K562 (cell line): Measurements from ENCODE around the gene RBMS3. TPM values are rescaled to one million over a fixed set of nuclear protein-coding genes. Genes with fewer than 3 reads are reported as not detected.

Experiments
- ATAC-seq: fragments of 200-7000 bp; cut with Tn5 transposase; 3 replicates; pipeline ENCODE4 v1.9.1; 2020; ENCODE audit warnings: moderate library complexity
- BruUV-seq: library from RNA; stranded (reverse); fragments of 400-500 nt; replicated peaks from 2 replicates; lab custom pipeline; 2021; lab: Mats Ljungman, UMichigan
- CTCF ChIA-PET: fragments of 300-600 bp; formaldehyde crosslinking; extraction: SDS; loops from one replicate; lab custom pipeline; 2021; ENCODE audit warnings: low intra/inter-chr PET ratio; lab: Yijun Ruan, JAX
- POLR2A ChIA-PET: fragments of 300-600, 350-650 bp; sonication (Branson Sonifier 250); formaldehyde crosslinking; extraction: SDS; loops from one replicate; lab custom pipeline; 2021; ENCODE audit warnings: antibody characterized with exemption, inconsistent platforms; lab: Yijun Ruan, JAX
- DNase-seq, 4 experiments: peaks; one replicate each; pipeline versions ENCODE4 v3.0.0 to v3.0.0-alpha.2; 2011 to 2018; ENCODE audit warnings: low spot score in 3 of 4, mixed read lengths in 3 of 4; ENCODE audit errors: extremely low read depth in 1 of 4
- FAIRE-seq: peaks from 2 replicates; lab custom pipeline; 2011; peaks lifted over from hg19 to GRCh38; lab: Jason Lieb, UNC
- H2AFZ ChIP-seq: 2 replicates; pipeline ENCODE4 v1.6.0; 2011; ENCODE audit warnings: low read depth, low read length, control low read depth, inconsistent platforms
- H3K27ac ChIP-seq: fragments of 200-600 bp; 3 replicates; pipeline ENCODE4 v1.8.0; 2011; ENCODE audit warnings: low read depth, mild to moderate bottlenecking, control low read depth, inconsistent platforms, low read length, moderate library complexity, mixed read lengths; ENCODE audit errors: extremely low read depth
- H3K27me3 ChIP-seq, 2 experiments: fragments of 300-600 bp in 1 of 2; 2 replicates in 1 of 2; 3 replicates in 1 of 2; pipeline versions ENCODE4 v1.6.0 to v1.8.0; 2011; ENCODE audit warnings: inconsistent platforms in 2 of 2, low read length in 2 of 2, mild to moderate bottlenecking in 1 of 2, mixed read lengths in 1 of 2, moderate library complexity in 1 of 2; ENCODE audit not compliant: control insufficient read depth in 2 of 2, insufficient read depth in 2 of 2
- H3K36me3 ChIP-seq: fragments of 300-600 bp; 3 replicates; pipeline ENCODE4 v1.8.0; 2011; ENCODE audit warnings: mild to moderate bottlenecking, low read length, inconsistent platforms; ENCODE audit not compliant: control insufficient read depth, insufficient read depth
- H3K4me1 ChIP-seq, 2 experiments: fragments of 200-600 bp in 1 of 2; replicated peaks in 1 of 2; 2 replicates in 1 of 2; 3 replicates in 1 of 2; pipeline versions ENCODE4 v1.5.1 to v1.8.0; 2011; ENCODE audit warnings: inconsistent platforms in 2 of 2, low read length in 2 of 2, mild to moderate bottlenecking in 1 of 2, mixed read lengths in 1 of 2, moderate library complexity in 1 of 2; ENCODE audit not compliant: control insufficient read depth in 2 of 2, insufficient read depth in 2 of 2
- H3K4me2 ChIP-seq: 2 replicates; pipeline ENCODE4 v1.6.1; 2011; ENCODE audit warnings: low read length, control low read depth, inconsistent platforms, mixed read lengths; ENCODE audit not compliant: insufficient read depth
- H3K4me3 ChIP-seq: fragments of 200-600 bp; sonication (generic), shearing (Covaris generic); 2 replicates; pipeline ENCODE4 v1.5.1; 2016; ENCODE audit warnings: control low read depth, inconsistent platforms
- H3K79me2 ChIP-seq: fragments of 200-600 bp; 3 replicates; pipeline ENCODE4 v1.8.0; 2011; ENCODE audit warnings: low read length, inconsistent platforms; ENCODE audit not compliant: control insufficient read depth, insufficient read depth
- H3K9ac ChIP-seq, 2 experiments: 2 replicates each; pipeline versions ENCODE4 v1.6.0 to v1.6.1; 2011; ENCODE audit warnings: low read depth in 2 of 2, low read length in 2 of 2, control low read depth in 1 of 2, inconsistent platforms in 1 of 2, mild to moderate bottlenecking in 1 of 2, mixed read lengths in 1 of 2; ENCODE audit not compliant: insufficient read depth in 1 of 2
- H3K9me1 ChIP-seq: one replicate; pipeline ENCODE4 v1.6.0; 2011; ENCODE audit warnings: inconsistent platforms, mild to moderate bottlenecking, low read length, moderate library complexity; ENCODE audit not compliant: control insufficient read depth, insufficient read depth
- H3K9me3 ChIP-seq: replicated peaks from 2 replicates; pipeline ENCODE4 v1.5.1; 2011; ENCODE audit warnings: low read depth, low read length, inconsistent platforms; ENCODE audit not compliant: control insufficient read depth, insufficient read depth
- H4K20me1 ChIP-seq: replicated peaks from 2 replicates; pipeline ENCODE4 v1.6.1; 2011; ENCODE audit warnings: low read length, inconsistent platforms, mixed read lengths; ENCODE audit not compliant: control insufficient read depth, insufficient read depth
- DDX20 ChIP-seq: fragments of 450-650 bp; IDR thresholded peaks from 2 replicates; pipeline ENCODE4 v1.6.1; 2016; ENCODE audit warnings: missing genetic modification characterization, low read depth, mild to moderate bottlenecking, missing compliant biosample characterization, moderate library complexity
- ELF4 ChIP-seq: fragments of 450-650 bp; formaldehyde crosslinking; IDR thresholded peaks from 2 replicates; pipeline ENCODE4 v1.4.0; 2022; ENCODE audit warnings: missing genetic modification characterization
- ETV1 ChIP-seq: fragments of 450-650 bp; conservative IDR thresholded peaks from 2 replicates; pipeline ENCODE4 v1.6.1; 2016; ENCODE audit warnings: missing genetic modification characterization, control low read depth, low read depth, missing compliant biosample characterization
- EZH2 ChIP-seq: IDR thresholded peaks from 2 replicates; pipeline ENCODE4 v1.6.1; 2012; ENCODE audit warnings: low read depth, mild to moderate bottlenecking, inconsistent platforms, low read length, borderline replicate concordance
- HDAC8 ChIP-seq: fragments of 450-650 bp; IDR thresholded peaks from 2 replicates; pipeline ENCODE4 v1.6.1; 2016; ENCODE audit warnings: mild to moderate bottlenecking, missing genetic modification characterization, moderate library complexity, missing compliant biosample characterization
- NCOA1 ChIP-seq: fragments of 450-650 bp; IDR thresholded peaks from 2 replicates; pipeline ENCODE4 v1.6.1; 2016; ENCODE audit warnings: low read depth
- NCOA2 ChIP-seq, 2 experiments: fragments of 450-650 bp; IDR thresholded peaks; 2 replicates each; pipeline ENCODE4 v1.6.1; 2018; ENCODE audit warnings: mild to moderate bottlenecking in 2 of 2, moderate library complexity in 1 of 2; ENCODE audit not compliant: partially characterized antibody in 2 of 2
- NEUROD1 ChIP-seq: fragments of 150-350 bp; IDR thresholded peaks from 2 replicates; pipeline ENCODE4 v1.6.1; 2014; ENCODE audit warnings: borderline replicate concordance, low read length, low read depth; ENCODE audit not compliant: partially characterized antibody
- PHTF2 ChIP-seq: fragments of 250-450 bp; sonication (Bioruptor Pico); IDR thresholded peaks from 2 replicates; pipeline ENCODE4 v1.5.0; 2021; ENCODE audit warnings: mild to moderate bottlenecking
- SETDB1 ChIP-seq: IDR thresholded peaks from one replicate; pipeline ENCODE4 v1.6.1; 2012; ENCODE audit warnings: low read length, control low read depth, inconsistent platforms
- ZNF316 ChIP-seq: fragments of 450-650 bp; IDR thresholded peaks from 2 replicates; pipeline ENCODE4 v1.6.1; 2016
- ZNF695 ChIP-seq: fragments of 450-650 bp; formaldehyde crosslinking; IDR thresholded peaks from 2 replicates; pipeline ENCODE4 v1.4.0; 2020; ENCODE audit warnings: mild to moderate bottlenecking, moderate library complexity
- WGBS: fragments of 100-300 bp; shearing (Covaris generic); methylation state at CpG from one replicate; pipeline ENCODE4 v1.1.6; 2016; ENCODE audit warnings: low coverage, mixed read lengths; ENCODE audit not compliant: insufficient coverage; ENCODE audit errors: missing lambda C conversion rate; 5-methylcytosine and 5-hydroxymethylcytosine counted together
- in situ Hi-C: fragments of 300-500 bp; cut with MboI; formaldehyde crosslinking; loops from 4 replicates; pipeline ENCODE4 v1.15.0; 2018; ENCODE audit warnings: inconsistent platforms, mixed read lengths
- intact Hi-C: fragments of 100-400 bp; cut with micrococcal nuclease; formaldehyde crosslinking; loops from 2 replicates; pipeline ENCODE4 v1.14.2; 2022
- polyA plus RNA-seq, 8 experiments: library from polyadenylated mRNA; depleted of rRNA in 4 of 8; stranded (reverse) in 5 of 8; unstranded in 3 of 8; fragments of >200 nt; fragmentation: Nextera tagmentation in 2 of 8; fragmentation: Illumina TruSeq in 1 of 8; extraction: Ambion mirVana in 2 of 8; extraction: Trizol in 1 of 8; gene quantifications; 2 replicates each; pipeline versions ENCODE4 v1.2.1 to v1.2.3, GENCODE V29; 2011 to 2014; ENCODE audit warnings: inconsistent platforms in 1 of 8, missing spikeins in 1 of 8
- total RNA-seq, 7 experiments: library from RNA; depleted of rRNA in 6 of 7; stranded (reverse); fragments of >200 nt in 6 of 7; fragmentation: Illumina TruSeq in 2 of 7; extraction: Trizol in 2 of 7; gene quantifications; 2 replicates each; pipeline versions ENCODE4 v1.2.1 to v1.2.3, GENCODE V29; 2011 to 2021; ENCODE audit warnings: low replicate concordance in 1 of 7
- TF ChIP-seq, protein P1 (sequence below): sonication (generic); formaldehyde crosslinking; IDR thresholded peaks from 2 replicates; pipeline ENCODE4 v1.8.0; 2022; ENCODE audit warnings: mild to moderate bottlenecking, low read depth, missing genetic modification reagents
- TF ChIP-seq, protein P2 (sequence below): sonication (generic); formaldehyde crosslinking; IDR thresholded peaks from 2 replicates; pipeline ENCODE4 v1.8.0; 2022; ENCODE audit warnings: mild to moderate bottlenecking, missing genetic modification reagents
- TF ChIP-seq, protein P3 (sequence below): fragments of 450-650 bp; formaldehyde crosslinking; IDR thresholded peaks from 2 replicates; pipeline ENCODE4 v1.4.0; 2020; ENCODE audit warnings: mild to moderate bottlenecking
- TF ChIP-seq, protein P4 (sequence below): fragments of 250-450 bp; sonication (Bioruptor Pico); IDR thresholded peaks from 2 replicates; pipeline ENCODE4 v1.4.0; 2020; ENCODE audit warnings: mild to moderate bottlenecking, moderate library complexity
- TF ChIP-seq, protein P5 (sequence below): sonication (generic); formaldehyde crosslinking; IDR thresholded peaks from 2 replicates; pipeline ENCODE4 v1.8.1; 2023; ENCODE audit warnings: mild to moderate bottlenecking, missing genetic modification reagents
- TF ChIP-seq, protein P6 (sequence below): fragments of 250-450 bp; sonication (Bioruptor Pico); IDR thresholded peaks from 2 replicates; pipeline ENCODE4 v1.8.0; 2021; ENCODE audit warnings: moderate library complexity, mild to moderate bottlenecking, inconsistent platforms

RBMS3 gene
- total and polyA plus RNA-seq, 9 of the 15 experiments (the other 6 are each of a cell fraction or from before 2014, with no cell fraction given), result 0.20 TPM; not detected in 8

DNA sequence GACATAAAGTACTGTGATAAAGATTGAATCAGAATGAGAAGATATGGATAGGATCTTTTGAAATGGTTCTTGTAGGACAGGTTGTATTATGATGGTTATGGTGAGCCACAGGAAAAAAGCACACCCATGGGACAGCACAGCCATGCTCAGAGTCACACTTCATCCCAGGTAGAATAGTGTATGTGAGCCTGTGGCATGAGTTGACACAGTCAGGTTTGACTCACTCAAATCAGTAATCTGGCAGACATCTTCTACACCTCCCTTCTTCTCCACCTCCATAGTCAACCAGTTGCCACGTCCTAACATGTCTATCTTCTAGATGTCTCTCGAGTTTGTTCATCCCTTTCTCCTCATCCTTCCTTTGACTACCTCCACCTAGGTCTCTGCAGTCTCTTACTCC, 176.0 kb downstream of the RBMS3 start:
- Histone ChIP-seq H3K4me1 (no peaks in the 10 kb centered on the region), H3K27ac (no peak overlapping the region), H3K9ac (no peak overlapping the region), H3K79me2 (no peaks in the 10 kb centered on the region), H3K27me3 (no peaks in the 10 kb centered on the region), H3K4me2 (no peak overlapping the region), H3K9me1 (no peaks in the 10 kb centered on the region), H3K9me3 (no peaks in the 10 kb centered on the region), H3K4me3 (no peak overlapping the region), H2AFZ (no peak overlapping the region), H4K20me1 (no peaks in the 10 kb centered on the region), H3K36me3 (no peaks in the 10 kb centered on the region)
- ChIA-PET POLR2A (no interaction called here), CTCF (no interaction called here)
- WGBS, result 0% methylated on average over 2 of the region's 2 CpGs
- in situ Hi-C loops (no loop called here), intact Hi-C loops (no loop called here)
- FAIRE-seq (no peak), ATAC-seq (no peak), DNase-seq (no peak)
- BruUV-seq, result no TSS peak
- TF ChIP-seq SETDB1 (no peak), ZNF695 (CRISPR knock-in tag) (no peak), PHTF2 (CRISPR knock-in tag) (no peak), HDAC8 (tag) (no peak), NEUROD1 (no peak), ZNF316 (no peak), NCOA2 (IDR thresholded peaks at IDR 0.05; ENCODE audit: partially characterized antibody in 2 of 2) (no peak), NCOA1 (no peak), ELF4 (CRISPR knock-in tag) (no peak), EZH2 (no peak), ETV1 (tag) (no peak), DDX20 (tag) (no peak)
- TF ChIP-seq, protein P1, sequence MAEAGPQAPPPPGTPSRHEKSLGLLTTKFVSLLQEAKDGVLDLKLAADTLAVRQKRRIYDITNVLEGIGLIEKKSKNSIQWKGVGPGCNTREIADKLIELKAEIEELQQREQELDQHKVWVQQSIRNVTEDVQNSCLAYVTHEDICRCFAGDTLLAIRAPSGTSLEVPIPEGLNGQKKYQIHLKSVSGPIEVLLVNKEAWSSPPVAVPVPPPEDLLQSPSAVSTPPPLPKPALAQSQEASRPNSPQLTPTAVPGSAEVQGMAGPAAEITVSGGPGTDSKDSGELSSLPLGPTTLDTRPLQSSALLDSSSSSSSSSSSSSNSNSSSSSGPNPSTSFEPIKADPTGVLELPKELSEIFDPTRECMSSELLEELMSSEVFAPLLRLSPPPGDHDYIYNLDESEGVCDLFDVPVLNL (CRISPR knock-in tag), result no peak
- TF ChIP-seq, protein P2, sequence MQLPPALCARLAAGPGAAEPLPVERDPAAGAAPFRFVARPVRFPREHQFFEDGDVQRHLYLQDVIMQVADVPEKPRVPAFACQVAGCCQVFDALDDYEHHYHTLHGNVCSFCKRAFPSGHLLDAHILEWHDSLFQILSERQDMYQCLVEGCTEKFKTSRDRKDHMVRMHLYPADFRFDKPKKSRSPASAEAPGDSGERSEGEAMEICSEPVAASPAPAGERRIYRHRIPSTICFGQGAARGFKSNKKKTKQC (CRISPR knock-in tag), result no peak
- TF ChIP-seq, protein P3, sequence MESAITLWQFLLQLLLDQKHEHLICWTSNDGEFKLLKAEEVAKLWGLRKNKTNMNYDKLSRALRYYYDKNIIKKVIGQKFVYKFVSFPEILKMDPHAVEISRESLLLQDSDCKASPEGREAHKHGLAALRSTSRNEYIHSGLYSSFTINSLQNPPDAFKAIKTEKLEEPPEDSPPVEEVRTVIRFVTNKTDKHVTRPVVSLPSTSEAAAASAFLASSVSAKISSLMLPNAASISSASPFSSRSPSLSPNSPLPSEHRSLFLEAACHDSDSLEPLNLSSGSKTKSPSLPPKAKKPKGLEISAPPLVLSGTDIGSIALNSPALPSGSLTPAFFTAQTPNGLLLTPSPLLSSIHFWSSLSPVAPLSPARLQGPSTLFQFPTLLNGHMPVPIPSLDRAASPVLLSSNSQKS (CRISPR knock-in tag), result no peak
- TF ChIP-seq, protein P4, sequence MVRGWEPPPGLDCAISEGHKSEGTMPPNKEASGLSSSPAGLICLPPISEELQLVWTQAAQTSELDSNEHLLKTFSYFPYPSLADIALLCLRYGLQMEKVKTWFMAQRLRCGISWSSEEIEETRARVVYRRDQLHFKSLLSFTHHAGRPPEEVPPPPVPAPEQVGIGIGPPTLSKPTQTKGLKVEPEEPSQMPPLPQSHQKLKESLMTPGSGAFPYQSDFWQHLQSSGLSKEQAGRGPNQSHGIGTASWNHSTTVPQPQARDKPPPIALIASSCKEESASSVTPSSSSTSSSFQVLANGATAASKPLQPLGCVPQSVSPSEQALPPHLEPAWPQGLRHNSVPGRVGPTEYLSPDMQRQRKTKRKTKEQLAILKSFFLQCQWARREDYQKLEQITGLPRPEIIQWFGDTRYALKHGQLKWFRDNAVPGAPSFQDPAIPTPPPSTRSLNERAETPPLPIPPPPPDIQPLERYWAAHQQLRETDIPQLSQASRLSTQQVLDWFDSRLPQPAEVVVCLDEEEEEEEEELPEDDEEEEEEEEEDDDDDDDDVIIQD, result no peak
- TF ChIP-seq, protein P5, sequence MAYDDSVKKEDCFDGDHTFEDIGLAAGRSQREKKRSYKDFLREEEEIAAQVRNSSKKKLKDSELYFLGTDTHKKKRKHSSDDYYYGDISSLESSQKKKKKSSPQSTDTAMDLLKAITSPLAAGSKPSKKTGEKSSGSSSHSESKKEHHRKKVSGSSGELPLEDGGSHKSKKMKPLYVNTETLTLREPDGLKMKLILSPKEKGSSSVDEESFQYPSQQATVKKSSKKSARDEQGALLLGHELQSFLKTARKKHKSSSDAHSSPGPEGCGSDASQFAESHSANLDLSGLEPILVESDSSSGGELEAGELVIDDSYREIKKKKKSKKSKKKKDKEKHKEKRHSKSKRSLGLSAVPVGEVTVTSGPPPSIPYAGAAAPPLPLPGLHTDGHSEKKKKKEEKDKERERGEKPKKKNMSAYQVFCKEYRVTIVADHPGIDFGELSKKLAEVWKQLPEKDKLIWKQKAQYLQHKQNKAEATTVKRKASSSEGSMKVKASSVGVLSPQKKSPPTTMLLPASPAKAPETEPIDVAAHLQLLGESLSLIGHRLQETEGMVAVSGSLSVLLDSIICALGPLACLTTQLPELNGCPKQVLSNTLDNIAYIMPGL (CRISPR knock-in tag), result no peak
- TF ChIP-seq, protein P6, sequence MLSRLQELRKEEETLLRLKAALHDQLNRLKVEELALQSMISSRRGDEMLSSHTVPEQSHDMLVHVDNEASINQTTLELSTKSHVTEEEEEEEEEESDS (CRISPR knock-in tag), result no peak
